Mammary epithelial cell (primary cell): ENCODE measurements around the gene GPHA2.

Experiments used
- EZH2 ChIP-seq: IDR thresholded peaks from 2 replicates; pipeline ENCODE4 v1.6.1; 2012; ENCODE audit warnings: low read length, inconsistent platforms, borderline replicate concordance
- TF ChIP-seq, protein P1 (sequence below), 2 donors: IDR thresholded peaks in 1 of 2; conservative IDR thresholded peaks in 1 of 2; 2 replicates each; pipeline ENCODE4 v1.5.1; 2011 to 2012; ENCODE audit warnings: inconsistent platforms in 2 of 2, low read length in 2 of 2, mild to moderate bottlenecking in 2 of 2, control low read depth in 1 of 2, low read depth in 1 of 2; ENCODE audit not compliant: insufficient read depth in 1 of 2; ENCODE audit errors: extremely low read depth in 1 of 2

DNA sequence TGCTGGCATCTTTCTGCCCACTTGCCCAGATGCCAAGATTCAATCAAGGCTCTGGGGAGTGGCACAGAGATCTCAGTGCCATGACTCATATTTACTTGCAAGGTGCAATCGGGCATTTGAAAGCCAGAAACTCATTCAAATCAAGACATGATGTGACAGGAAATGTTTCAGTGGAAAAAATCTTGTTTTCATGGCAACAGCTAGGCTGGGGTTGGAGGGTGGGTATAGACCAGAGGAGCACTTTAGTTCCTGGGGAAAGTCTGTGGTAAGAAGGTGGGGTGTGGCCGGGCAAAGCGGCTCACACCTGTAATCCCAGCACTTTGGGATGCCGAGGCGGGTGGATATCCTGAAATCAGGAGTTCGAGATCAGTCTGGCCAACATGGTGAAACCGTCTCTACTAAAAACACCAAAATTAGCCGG lies 35.0 kb upstream of the GPHA2 start:
- TF ChIP-seq, protein P1, sequence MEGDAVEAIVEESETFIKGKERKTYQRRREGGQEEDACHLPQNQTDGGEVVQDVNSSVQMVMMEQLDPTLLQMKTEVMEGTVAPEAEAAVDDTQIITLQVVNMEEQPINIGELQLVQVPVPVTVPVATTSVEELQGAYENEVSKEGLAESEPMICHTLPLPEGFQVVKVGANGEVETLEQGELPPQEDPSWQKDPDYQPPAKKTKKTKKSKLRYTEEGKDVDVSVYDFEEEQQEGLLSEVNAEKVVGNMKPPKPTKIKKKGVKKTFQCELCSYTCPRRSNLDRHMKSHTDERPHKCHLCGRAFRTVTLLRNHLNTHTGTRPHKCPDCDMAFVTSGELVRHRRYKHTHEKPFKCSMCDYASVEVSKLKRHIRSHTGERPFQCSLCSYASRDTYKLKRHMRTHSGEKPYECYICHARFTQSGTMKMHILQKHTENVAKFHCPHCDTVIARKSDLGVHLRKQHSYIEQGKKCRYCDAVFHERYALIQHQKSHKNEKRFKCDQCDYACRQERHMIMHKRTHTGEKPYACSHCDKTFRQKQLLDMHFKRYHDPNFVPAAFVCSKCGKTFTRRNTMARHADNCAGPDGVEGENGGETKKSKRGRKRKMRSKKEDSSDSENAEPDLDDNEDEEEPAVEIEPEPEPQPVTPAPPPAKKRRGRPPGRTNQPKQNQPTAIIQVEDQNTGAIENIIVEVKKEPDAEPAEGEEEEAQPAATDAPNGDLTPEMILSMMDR (conservative IDR thresholded peaks at IDR 0.05 in 1 of 2, IDR thresholded peaks at IDR 0.05 in 1 of 2; ENCODE audit: extremely low read depth in 1 of 2, insufficient read depth in 1 of 2, low read depth in 1 of 2, low read length in 2 of 2): no peak
- TF ChIP-seq EZH2: no peak
